BJ (cell line): Measurements from ENCODE around the gene KPNA2. TPM values are rescaled to one million over a fixed set of nuclear protein-coding genes. Genes with fewer than 3 reads are reported as not detected.
"Not testable (repeated sequence)": the region's sequence is repeated elsewhere in the genome, so short reads cannot be mapped to it uniquely, and the experiment has no call there.

Experiments
- CTCF ChIA-PET: fragments of 350-600 bp; formaldehyde crosslinking; extraction: SDS; loops from one replicate; lab custom pipeline; 2021; ENCODE audit warnings: antibody characterized with exemption, inconsistent platforms; lab: Yijun Ruan, JAX
- POLR2A ChIA-PET: fragments of 300-600 bp; sonication (Branson Sonifier 250); formaldehyde crosslinking; extraction: SDS; loops from one replicate; lab custom pipeline; 2021; ENCODE audit warnings: antibody characterized with exemption; lab: Charles Lee
- DNase-seq: peaks from one replicate; pipeline ENCODE4 v3.0.0-alpha.2; 2011; ENCODE audit warnings: low read depth
- H3K27me3 ChIP-seq: 2 replicates; pipeline ENCODE4 v1.6.0; 2011; ENCODE audit warnings: low read length; ENCODE audit not compliant: control insufficient read depth, insufficient read depth
- H3K36me3 ChIP-seq: 2 replicates; pipeline ENCODE4 v1.5.1; 2011; ENCODE audit warnings: low read length; ENCODE audit not compliant: control insufficient read depth, insufficient read depth
- H3K4me3 ChIP-seq: 2 replicates; pipeline ENCODE4 v1.5.1; 2011; ENCODE audit warnings: low read depth, mild to moderate bottlenecking, control low read depth, low read length
- polyA plus RNA-seq: library from polyadenylated mRNA; depleted of rRNA; stranded (reverse); fragments of >200 nt; gene quantifications from 2 replicates; pipeline ENCODE4 v1.2.3, GENCODE V29; 2011
- TF ChIP-seq, protein P1 (sequence below): IDR thresholded peaks from 2 replicates; pipeline ENCODE4 v1.5.1; 2011; ENCODE audit warnings: low read depth, mild to moderate bottlenecking, control low read depth, inconsistent platforms, low read length, moderate library complexity; ENCODE audit not compliant: insufficient read depth

Gene KPNA2
- polyA plus RNA-seq, 1 experiment = 165 TPM

DNA sequence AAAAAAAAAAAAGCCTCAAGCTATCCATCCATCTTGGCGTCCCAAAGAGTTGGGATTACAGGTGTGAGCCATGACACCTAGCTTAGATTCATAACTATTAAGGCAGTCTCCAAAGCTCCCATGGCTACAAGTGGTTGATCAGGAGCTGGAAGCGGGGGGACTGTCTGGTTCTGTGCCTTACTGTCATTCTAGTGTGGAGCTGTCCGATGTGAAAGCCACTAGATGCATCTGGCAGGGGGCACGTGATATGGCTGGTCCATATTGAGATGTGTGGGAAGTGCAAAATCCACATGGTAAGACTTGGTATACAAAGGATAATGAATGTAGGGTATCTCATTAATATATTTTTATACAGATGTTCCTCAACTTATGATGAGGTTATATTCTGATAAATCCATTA, 38.7 kb downstream of the KPNA2 start:
- Histone ChIP-seq H3K27me3 (no peaks in the 10 kb centered on the region), H3K36me3 (no peaks in the 10 kb centered on the region), H3K4me3 (no peak overlapping the region)
- no peak for DNase-seq
- ChIA-PET CTCF (interaction anchor here (1.0 kb wide), 1 partner anchor 127 kb away, joined by 3 read pairs; no protein-coding TSS in a partner anchor), POLR2A (no interaction called here)
- TF ChIP-seq, protein P1, sequence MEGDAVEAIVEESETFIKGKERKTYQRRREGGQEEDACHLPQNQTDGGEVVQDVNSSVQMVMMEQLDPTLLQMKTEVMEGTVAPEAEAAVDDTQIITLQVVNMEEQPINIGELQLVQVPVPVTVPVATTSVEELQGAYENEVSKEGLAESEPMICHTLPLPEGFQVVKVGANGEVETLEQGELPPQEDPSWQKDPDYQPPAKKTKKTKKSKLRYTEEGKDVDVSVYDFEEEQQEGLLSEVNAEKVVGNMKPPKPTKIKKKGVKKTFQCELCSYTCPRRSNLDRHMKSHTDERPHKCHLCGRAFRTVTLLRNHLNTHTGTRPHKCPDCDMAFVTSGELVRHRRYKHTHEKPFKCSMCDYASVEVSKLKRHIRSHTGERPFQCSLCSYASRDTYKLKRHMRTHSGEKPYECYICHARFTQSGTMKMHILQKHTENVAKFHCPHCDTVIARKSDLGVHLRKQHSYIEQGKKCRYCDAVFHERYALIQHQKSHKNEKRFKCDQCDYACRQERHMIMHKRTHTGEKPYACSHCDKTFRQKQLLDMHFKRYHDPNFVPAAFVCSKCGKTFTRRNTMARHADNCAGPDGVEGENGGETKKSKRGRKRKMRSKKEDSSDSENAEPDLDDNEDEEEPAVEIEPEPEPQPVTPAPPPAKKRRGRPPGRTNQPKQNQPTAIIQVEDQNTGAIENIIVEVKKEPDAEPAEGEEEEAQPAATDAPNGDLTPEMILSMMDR = no peak

DNA sequence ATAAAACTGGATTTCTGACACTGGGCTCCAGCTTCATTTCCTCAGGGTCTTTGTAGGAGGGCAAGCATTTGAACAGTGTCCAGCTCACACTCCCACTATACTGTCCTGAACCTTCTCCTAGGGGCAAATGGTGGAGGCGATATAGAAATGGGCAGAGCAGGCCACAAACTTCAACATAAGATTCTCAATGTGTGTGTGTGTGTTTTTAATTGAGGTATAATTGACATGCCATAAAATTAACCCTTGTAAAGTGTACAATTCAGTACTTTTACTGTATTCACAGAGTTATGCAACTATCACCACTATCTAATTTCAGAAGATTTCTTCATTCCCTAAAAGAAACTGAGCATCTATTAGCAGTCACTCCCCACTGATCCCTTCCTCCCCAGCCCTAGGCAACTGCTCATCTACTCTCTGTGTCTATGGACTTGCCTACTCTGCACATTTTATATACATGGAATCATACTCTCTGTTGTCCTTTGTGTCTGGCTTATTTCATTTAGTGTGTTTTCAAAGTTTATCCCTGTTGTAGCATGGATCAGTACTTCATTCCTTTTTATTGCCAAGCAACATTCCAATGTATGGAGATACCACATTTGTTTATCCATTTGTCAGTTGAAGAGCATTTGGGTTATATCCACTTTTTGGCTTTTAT, 40.5 kb downstream of the KPNA2 start:
- H3K4me3 ChIP-seq, CTCF ChIA-PET, H3K36me3 ChIP-seq, H3K27me3 ChIP-seq, POLR2A ChIA-PET, DNase-seq: not testable (repeated sequence)

DNA sequence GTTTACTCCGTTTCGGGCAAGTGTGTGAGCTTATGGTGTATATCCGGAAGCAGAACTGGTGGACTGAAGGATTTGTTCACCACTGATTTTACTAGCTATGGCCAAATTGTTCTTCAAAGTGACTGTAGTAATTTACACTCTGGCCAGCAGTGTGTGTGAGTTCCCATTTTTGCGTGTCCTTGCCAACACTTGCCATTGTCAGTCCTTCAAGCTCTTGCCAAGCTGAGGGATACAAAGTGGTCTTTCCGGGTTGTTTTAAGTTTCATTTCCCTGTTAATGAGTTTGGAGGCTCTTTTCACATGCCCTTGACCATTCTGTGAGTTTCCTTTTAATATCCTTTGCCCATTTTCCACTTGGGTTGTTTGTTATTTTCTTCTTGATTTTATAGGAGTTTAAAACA, 42.0 kb downstream of the KPNA2 start:
- POLR2A ChIA-PET = interaction anchor here (0.6 kb wide), 1 partner anchor 1396 kb away, joined by 3 read pairs; no protein-coding TSS in a partner anchor
- H3K4me3 ChIP-seq, H3K36me3 ChIP-seq, H3K27me3 ChIP-seq, DNase-seq, CTCF ChIA-PET: not testable (repeated sequence)

DNA sequence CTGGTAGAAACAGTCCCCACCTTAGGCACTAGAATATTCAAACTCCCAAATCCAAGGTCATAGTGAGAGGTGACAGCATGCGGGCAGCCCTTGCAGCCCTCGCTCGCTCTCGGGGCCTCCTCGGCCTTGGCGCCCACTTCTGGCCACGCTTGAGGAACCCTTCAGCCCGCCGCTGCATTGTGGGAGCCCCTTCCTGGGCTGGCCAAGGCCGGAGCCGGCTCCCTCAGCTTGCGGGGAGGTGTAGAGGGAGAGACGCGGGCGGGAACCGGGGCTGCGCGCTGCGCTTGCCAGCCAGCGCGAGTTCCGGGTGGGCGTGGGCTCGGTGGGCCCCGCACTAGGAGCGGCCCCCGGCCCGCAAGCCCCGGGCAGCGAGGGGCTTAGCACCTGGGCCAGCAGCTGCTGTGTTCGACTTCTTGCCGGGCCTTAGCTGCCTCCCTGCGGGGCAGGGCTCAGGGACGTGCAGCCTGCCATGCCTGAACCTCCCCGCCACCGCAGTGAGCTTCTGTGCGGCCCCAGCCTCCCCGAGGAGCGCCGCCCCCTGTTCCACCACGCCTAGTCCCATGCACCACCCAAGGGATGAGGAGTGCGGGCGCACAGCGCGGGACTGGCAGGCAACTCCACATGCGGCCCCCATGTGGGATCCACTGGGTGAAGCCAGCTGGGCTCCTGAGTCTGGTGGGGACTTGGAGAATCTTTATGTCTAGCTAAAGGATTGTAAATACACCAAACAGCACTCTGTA, 45.0 kb downstream of the KPNA2 start:
- TF ChIP-seq, protein P1 = no peak
- Histone ChIP-seq H3K27me3 (no peaks in the 10 kb centered on the region), H3K36me3 (no peaks in the 10 kb centered on the region), H3K4me3 (no peak overlapping the region)
- no peak for DNase-seq
- POLR2A ChIA-PET = no interaction called here
- CTCF ChIA-PET = no interaction called here

DNA sequence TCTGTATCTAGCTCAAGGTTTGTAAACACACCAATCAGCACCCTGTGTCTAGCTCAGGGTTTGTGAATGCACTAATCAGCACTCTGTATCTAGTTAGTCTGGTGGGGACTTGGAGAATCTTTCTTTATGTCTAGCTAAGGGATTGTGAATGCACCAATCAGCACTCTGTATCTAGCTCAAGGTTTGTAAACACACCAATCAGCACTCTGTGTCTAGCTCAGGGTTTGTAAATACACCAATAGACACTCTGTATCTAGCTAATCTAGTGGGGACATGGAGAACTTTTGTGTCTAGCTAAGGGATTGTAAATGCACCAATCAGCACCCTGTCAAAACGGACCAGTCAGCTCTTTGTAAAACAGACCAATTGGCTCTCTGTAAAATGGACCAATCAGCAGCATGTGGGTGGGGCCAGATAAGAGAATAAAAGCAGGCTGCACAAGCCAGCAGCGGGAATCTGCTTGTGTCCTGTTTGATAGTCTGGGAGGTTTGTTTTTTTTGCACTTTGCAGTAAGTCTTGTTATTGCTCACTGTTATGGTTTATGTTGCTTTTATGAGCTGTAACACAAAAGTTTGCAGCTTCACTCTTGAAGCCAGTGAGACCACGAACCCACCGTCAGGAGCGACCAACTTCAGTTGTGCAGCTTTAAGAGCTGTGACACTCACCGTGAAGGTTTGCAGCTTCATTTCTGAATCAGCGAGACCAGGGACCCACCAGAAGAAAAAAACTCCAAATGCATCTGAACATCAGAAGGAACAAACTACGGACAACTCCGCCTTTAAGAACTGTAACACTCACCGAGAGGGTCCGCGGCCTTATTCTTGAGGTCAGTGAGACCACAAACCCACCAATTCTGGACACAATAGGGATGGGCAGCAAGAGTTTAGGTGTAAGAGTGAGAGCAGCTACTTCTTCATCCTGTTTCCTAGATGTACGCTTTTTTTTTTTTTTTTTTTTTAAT, 46.0 kb downstream of the KPNA2 start:
- POLR2A ChIA-PET, H3K36me3 ChIP-seq, CTCF ChIA-PET, H3K4me3 ChIP-seq, H3K27me3 ChIP-seq, DNase-seq: not testable (repeated sequence)

DNA sequence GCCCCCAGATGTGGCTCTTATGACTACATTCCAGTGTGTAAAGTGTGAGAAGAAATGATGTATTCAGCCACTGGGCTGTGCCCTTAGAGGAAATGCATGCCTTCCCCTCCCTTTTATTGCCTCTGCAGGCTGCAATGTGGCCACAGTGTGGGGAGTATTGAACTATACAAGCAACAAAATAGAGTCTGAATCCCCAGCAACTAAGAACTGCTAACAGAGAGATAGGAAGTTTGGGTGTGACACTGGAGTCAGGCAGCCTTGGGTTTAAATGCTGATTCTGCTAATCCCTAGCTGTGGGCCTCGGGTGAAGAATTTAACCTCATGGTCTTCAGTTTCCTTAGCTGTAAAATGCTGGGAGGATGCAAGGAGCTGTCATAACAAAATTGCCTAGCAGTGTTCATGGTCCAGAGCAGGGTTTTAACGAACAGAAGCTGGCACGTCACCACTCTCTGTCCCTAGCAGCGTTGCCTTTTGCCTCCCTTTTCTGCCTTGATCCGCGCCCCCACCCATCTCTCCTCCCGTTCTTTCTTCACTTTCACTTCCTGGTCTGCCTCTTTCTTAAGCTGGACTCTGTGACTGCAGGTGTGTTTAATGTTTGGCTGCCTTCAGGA, 50.3 kb downstream of the KPNA2 start:
- TF ChIP-seq, protein P1 = no peak
- CTCF ChIA-PET = no interaction called here
- DNase-seq = no peak
- POLR2A ChIA-PET = no interaction called here
- Histone ChIP-seq H3K27me3 (no peaks in the 10 kb centered on the region), H3K36me3 (no peaks in the 10 kb centered on the region), H3K4me3 (no peak overlapping the region)

DNA sequence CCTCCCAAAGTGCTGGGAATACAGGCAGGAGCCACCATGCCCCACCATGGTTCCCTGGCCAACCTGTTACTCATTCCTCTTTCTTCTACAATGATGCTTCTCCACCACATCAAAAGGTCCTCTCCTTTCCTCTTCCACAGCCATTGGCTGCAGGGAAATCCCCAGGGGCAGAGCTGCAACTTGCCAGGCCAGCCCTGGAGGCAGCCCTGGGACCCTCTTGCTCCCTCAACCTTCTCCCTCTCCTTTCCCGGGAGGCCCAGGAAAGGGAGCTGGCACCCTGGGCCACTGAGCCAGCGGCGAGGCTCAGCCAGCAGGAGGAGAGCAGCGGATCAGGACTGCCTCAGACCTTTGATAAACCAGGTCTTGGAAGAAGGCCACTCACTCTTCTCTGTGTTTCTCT, 51.1 kb downstream of the KPNA2 start:
- H3K36me3 ChIP-seq, CTCF ChIA-PET, POLR2A ChIA-PET, H3K4me3 ChIP-seq, DNase-seq, H3K27me3 ChIP-seq: not testable (repeated sequence)

DNA sequence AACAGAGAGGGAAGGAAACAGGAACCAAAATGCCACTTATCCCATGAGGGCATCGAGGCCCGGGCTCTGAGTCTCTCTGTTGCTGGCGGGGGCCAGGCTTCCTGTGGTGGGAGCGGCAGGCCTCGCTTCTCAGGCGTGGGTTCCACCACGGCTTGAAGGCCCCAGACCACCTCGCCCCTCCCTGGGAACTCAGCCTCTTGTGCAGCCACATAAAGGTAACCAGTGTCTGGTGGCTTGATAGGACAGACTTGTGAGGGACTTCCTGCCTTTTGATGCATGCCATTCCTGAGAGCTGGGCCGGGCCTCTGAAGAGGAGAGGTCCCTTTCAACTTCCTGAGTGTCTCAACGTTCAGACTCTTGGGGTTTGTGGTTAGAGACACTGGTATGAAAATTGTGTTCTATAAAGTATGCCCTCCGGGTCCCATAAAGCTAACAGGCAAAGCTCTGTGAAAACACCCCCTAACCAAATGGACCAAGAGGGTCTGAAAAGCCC, 51.6 kb downstream of the KPNA2 start:
- H3K4me3 ChIP-seq, CTCF ChIA-PET, H3K36me3 ChIP-seq, H3K27me3 ChIP-seq, DNase-seq, POLR2A ChIA-PET: not testable (repeated sequence)
